ENCODE results near the gene BAG1.
A peak's percentile ranks its signal among the peaks of the same experiment; 100 is the strongest.

Gene BAG1

GRCh38 chr9:33291031-33291397, 26.5 kb upstream of the BAG1 start:
- no peaks in the 10 kb centered on the region for H3K9me2 ChIP-seq (ENCODE audit: low read depth, low read length)
- H3K27ac ChIP-seq (ENCODE audit: low read depth, low read length, poor library complexity, severe bottlenecking), result peak overlapping the region; percentile 93
- H4K20me1 ChIP-seq (ENCODE audit: insufficient read depth, low read length), result no peaks in the 10 kb centered on the region
- H3K9me3 ChIP-seq (ENCODE audit: low read length), result no peaks in the 10 kb centered on the region
- no peaks in the 10 kb centered on the region for H3F3A ChIP-seq (ENCODE audit: insufficient read depth, low read length)
- H3K4me3 ChIP-seq (ENCODE audit: low read depth, low read length, poor library complexity, severe bottlenecking), result peak overlapping the region; percentile 87
- H3K27me3 ChIP-seq (ENCODE audit: insufficient read depth, low read length), result no peaks in the 10 kb centered on the region
- H3K4me1 ChIP-seq (ENCODE audit: insufficient read depth, low read length, severe bottlenecking), result peaks cover 59% of the 10 kb centered on the region
- TF ChIP-seq EZH2 (IDR thresholded peaks at IDR 0.05; ENCODE audit: borderline replicate concordance, low read length), result no peak
- TF ChIP-seq, protein P1, sequence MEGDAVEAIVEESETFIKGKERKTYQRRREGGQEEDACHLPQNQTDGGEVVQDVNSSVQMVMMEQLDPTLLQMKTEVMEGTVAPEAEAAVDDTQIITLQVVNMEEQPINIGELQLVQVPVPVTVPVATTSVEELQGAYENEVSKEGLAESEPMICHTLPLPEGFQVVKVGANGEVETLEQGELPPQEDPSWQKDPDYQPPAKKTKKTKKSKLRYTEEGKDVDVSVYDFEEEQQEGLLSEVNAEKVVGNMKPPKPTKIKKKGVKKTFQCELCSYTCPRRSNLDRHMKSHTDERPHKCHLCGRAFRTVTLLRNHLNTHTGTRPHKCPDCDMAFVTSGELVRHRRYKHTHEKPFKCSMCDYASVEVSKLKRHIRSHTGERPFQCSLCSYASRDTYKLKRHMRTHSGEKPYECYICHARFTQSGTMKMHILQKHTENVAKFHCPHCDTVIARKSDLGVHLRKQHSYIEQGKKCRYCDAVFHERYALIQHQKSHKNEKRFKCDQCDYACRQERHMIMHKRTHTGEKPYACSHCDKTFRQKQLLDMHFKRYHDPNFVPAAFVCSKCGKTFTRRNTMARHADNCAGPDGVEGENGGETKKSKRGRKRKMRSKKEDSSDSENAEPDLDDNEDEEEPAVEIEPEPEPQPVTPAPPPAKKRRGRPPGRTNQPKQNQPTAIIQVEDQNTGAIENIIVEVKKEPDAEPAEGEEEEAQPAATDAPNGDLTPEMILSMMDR (IDR thresholded peaks at IDR 0.05; ENCODE audit: low read length), result 0 out of 2 replicates have a peak, but pooled peaks have one; percentile 8
- peaks cover 51% of the 10 kb centered on the region for H3K79me2 ChIP-seq (ENCODE audit: insufficient read depth, low read length)
- H3K9ac ChIP-seq (ENCODE audit: low read length), result peak overlapping the region; percentile 87
- H3K4me2 ChIP-seq (ENCODE audit: low read length), result peak overlapping the region; percentile 95
- H3K36me3 ChIP-seq (ENCODE audit: insufficient read depth, low read length), result peaks cover 43% of the 10 kb centered on the region
- H2AFZ ChIP-seq (ENCODE audit: low read length), result no peak overlapping the region

DNA sequence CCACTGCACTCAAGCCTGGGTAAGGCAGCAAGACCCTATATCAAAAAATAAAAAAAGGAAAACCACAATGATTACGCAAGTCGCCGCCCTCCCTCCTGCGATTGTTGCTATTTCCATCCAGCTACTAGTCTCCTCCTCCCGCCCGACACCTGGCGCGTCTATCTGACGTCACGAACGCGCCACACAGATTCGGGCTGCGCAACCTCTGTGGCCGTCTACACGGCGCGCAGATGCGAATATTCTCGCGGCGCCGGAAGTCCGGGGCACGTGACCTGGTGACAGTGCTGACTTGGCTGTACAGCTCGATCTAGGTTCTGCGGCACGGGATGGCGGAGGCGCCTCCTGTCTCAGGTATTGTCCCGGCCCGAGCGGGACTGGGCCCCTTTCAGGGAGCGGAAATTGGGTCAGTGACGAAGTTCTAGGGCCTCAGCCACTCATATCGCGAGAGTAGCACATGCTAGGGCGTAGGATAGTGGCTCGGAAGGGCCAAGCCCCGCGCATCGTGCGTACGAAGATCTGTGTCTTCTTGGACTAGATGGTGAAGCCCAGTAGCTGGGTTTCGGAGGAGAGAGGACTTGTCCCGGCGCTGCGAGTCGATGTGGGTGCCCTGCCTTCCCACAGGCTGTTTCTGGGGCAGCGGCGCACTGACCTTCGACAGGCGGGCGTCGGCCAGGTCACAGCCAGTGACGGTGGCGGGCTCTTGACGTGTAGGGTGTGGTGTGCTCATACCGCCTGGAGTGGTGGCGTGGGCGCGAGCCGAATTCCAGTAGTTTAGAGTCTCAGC, 25.9 kb upstream of the BAG1 start, which contains the start of gene NFX1:
Gene NFX1 (plus strand): TSS at position 270 of the 784 bp plus-strand sequence. CDS start 57 bp downstream, at position 327.
- Histone ChIP-seq H3K79me2 (ENCODE audit: insufficient read depth, low read length) (peaks cover 47% of the 10 kb centered on the region), H3K4me3 (ENCODE audit: low read depth, low read length, poor library complexity, severe bottlenecking) (peak within 1 kb of the TSS; percentile 87), H3K27ac (ENCODE audit: low read depth, low read length, poor library complexity, severe bottlenecking) (peak within 1 kb of the TSS; percentile 93), H3K4me1 (ENCODE audit: insufficient read depth, low read length, severe bottlenecking) (peaks cover 54% of the 10 kb centered on the region), H3K4me2 (ENCODE audit: low read length) (peak within 1 kb of the TSS; percentile 95), H3K27me3 (ENCODE audit: insufficient read depth, low read length) (no peaks in the 10 kb centered on the region), H2AFZ (ENCODE audit: low read length) (no peak within 1 kb of the TSS), H4K20me1 (ENCODE audit: insufficient read depth, low read length) (no peaks in the 10 kb centered on the region), H3K9ac (ENCODE audit: low read length) (peak within 1 kb of the TSS; percentile 87), H3K9me2 (ENCODE audit: low read depth, low read length) (no peaks in the 10 kb centered on the region), H3K9me3 (ENCODE audit: low read length) (no peaks in the 10 kb centered on the region), H3K36me3 (ENCODE audit: insufficient read depth, low read length) (peaks cover 38% of the 10 kb centered on the region), H3F3A (ENCODE audit: insufficient read depth, low read length) (no peaks in the 10 kb centered on the region)
- TF ChIP-seq, protein P1 (IDR thresholded peaks at IDR 0.05; ENCODE audit: low read length), result no peak; the same call in 1 of the 2 replicates
- TF ChIP-seq EZH2 (IDR thresholded peaks at IDR 0.05; ENCODE audit: borderline replicate concordance, low read length), result no peak

DNA sequence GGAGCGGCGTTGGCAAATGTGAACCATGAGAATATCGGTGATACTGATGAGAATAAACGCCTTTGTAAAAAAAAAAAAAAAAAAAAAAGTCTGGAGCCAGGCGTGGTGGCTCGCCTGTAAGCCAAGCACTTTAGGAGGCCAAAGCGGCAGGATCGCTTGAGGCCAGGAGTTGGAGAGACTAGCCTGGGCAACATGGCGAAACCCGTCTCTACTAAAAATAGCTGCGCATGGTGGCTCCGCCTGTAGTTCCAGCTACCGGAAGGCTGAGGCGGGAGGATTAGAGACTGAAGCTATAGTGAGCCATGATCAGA, 25.4 kb upstream of the BAG1 start:
- H3K27ac ChIP-seq (ENCODE audit: low read depth, low read length, poor library complexity, severe bottlenecking), result peak overlapping the region; percentile 93
- peak overlapping the region; percentile 87 for H3K4me3 ChIP-seq (ENCODE audit: low read depth, low read length, poor library complexity, severe bottlenecking)
- no peak overlapping the region for H2AFZ ChIP-seq (ENCODE audit: low read length)
- TF ChIP-seq, protein P1 (IDR thresholded peaks at IDR 0.05; ENCODE audit: low read length), result no peak
- no peak for TF ChIP-seq EZH2 (IDR thresholded peaks at IDR 0.05; ENCODE audit: borderline replicate concordance, low read length)
- peaks cover 43% of the 10 kb centered on the region for H3K79me2 ChIP-seq (ENCODE audit: insufficient read depth, low read length)
- H3K9me3 ChIP-seq (ENCODE audit: low read length), result no peaks in the 10 kb centered on the region
- peak overlapping the region; percentile 87 for H3K9ac ChIP-seq (ENCODE audit: low read length)
- peak overlapping the region; percentile 62 for H3K4me2 ChIP-seq (ENCODE audit: low read length)
- no peaks in the 10 kb centered on the region for H3K27me3 ChIP-seq (ENCODE audit: insufficient read depth, low read length)
- H3K4me1 ChIP-seq (ENCODE audit: insufficient read depth, low read length, severe bottlenecking), result peaks cover 48% of the 10 kb centered on the region
- H4K20me1 ChIP-seq (ENCODE audit: insufficient read depth, low read length), result no peaks in the 10 kb centered on the region
- no peaks in the 10 kb centered on the region for H3K9me2 ChIP-seq (ENCODE audit: low read depth, low read length)
- H3K36me3 ChIP-seq (ENCODE audit: insufficient read depth, low read length), result peaks cover 32% of the 10 kb centered on the region
- no peaks in the 10 kb centered on the region for H3F3A ChIP-seq (ENCODE audit: insufficient read depth, low read length)

All from OCI-LY1 (cell line).